WERI-Rb-1 (cell line): ENCODE measurements around the gene ADAM12.

Experiments used
- DNase-seq: peaks from one replicate; pipeline ENCODE4 v3.0.0-alpha.2; 2020
- H3K27ac ChIP-seq: fragments of 250-450 bp; sonication (Bioruptor Pico); 2 replicates; pipeline ENCODE4 v1.5.1; 2020; ENCODE audit warnings: mild to moderate bottlenecking, moderate library complexity
- H3K27me3 ChIP-seq: fragments of 250-450 bp; sonication (Bioruptor Pico); 2 replicates; pipeline ENCODE4 v1.5.1; 2021; ENCODE audit warnings: mild to moderate bottlenecking, low read depth, moderate library complexity; ENCODE audit not compliant: insufficient read depth, severe bottlenecking
- H3K36me3 ChIP-seq: fragments of 250-450 bp; sonication (Bioruptor Pico); 2 replicates; pipeline ENCODE4 v1.5.1; 2020; ENCODE audit warnings: mild to moderate bottlenecking, moderate library complexity
- H3K4me3 ChIP-seq: 2 replicates; pipeline ENCODE4 v1.5.1; 2011; ENCODE audit warnings: low read depth, mild to moderate bottlenecking, control low read depth, low read length
- H3K9me3 ChIP-seq: fragments of 250-450 bp; sonication (Bioruptor Pico); 2 replicates; pipeline ENCODE4 v1.5.1; 2021; ENCODE audit warnings: mild to moderate bottlenecking, moderate library complexity; ENCODE audit not compliant: severe bottlenecking
- TF ChIP-seq, protein P1 (sequence below): IDR thresholded peaks from 2 replicates; pipeline ENCODE4 v1.5.1; 2011; ENCODE audit warnings: low read depth, mild to moderate bottlenecking, control low read depth, inconsistent platforms, low read length

ADAM12 gene

DNA sequence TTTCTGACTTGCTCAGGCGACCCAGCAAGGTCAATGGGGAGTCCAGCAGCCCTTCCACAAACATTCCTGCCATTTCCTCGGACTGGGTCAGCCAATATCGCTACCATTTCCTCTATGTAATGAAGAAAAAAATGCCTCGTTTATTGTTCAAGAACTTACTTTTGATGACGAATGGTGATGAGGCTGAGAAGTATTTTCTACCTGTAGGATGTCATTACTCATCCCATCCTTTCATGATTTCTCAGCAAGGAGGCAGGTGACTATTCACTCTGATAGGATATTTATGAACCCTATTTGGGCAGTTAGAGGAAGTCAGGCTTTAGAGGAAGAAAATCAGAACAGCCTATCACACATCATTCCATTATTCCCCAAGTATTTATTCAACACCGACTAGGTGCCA lies 313.3 kb downstream of the ADAM12 start:
- no peak overlapping the region for H3K4me3 ChIP-seq
- no peaks in the 10 kb centered on the region for H3K9me3 ChIP-seq
- TF ChIP-seq, protein P1, sequence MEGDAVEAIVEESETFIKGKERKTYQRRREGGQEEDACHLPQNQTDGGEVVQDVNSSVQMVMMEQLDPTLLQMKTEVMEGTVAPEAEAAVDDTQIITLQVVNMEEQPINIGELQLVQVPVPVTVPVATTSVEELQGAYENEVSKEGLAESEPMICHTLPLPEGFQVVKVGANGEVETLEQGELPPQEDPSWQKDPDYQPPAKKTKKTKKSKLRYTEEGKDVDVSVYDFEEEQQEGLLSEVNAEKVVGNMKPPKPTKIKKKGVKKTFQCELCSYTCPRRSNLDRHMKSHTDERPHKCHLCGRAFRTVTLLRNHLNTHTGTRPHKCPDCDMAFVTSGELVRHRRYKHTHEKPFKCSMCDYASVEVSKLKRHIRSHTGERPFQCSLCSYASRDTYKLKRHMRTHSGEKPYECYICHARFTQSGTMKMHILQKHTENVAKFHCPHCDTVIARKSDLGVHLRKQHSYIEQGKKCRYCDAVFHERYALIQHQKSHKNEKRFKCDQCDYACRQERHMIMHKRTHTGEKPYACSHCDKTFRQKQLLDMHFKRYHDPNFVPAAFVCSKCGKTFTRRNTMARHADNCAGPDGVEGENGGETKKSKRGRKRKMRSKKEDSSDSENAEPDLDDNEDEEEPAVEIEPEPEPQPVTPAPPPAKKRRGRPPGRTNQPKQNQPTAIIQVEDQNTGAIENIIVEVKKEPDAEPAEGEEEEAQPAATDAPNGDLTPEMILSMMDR, result no peak
- H3K27ac ChIP-seq, result no peak overlapping the region
- DNase-seq, result no peak
- no peaks in the 10 kb centered on the region for H3K27me3 ChIP-seq
- no peaks in the 10 kb centered on the region for H3K36me3 ChIP-seq

DNA sequence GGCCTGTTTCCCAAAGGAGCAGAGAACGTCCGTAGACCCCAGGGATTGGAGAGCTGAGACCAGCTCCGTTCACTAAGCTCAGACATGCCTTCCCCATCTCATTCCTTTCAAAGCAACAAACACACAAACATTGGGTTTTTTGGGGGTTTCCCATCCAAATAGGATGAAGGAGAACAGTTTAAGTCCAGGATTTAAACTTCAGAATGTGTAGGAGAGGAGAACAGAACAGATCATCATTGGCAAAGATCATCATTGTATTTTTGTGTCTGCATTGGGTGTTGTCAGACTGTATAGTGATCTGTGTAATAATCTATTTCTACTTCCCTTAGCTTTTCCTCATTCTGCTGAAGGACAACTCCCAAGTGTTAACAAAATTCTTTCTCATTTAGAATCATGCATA lies 314.0 kb downstream of the ADAM12 start:
- H3K9me3 ChIP-seq, result no peaks in the 10 kb centered on the region
- no peaks in the 10 kb centered on the region for H3K36me3 ChIP-seq
- TF ChIP-seq, protein P1, result no peak
- DNase-seq, result no peak
- H3K27ac ChIP-seq, result no peak overlapping the region
- no peaks in the 10 kb centered on the region for H3K27me3 ChIP-seq
- H3K4me3 ChIP-seq, result no peak overlapping the region

DNA sequence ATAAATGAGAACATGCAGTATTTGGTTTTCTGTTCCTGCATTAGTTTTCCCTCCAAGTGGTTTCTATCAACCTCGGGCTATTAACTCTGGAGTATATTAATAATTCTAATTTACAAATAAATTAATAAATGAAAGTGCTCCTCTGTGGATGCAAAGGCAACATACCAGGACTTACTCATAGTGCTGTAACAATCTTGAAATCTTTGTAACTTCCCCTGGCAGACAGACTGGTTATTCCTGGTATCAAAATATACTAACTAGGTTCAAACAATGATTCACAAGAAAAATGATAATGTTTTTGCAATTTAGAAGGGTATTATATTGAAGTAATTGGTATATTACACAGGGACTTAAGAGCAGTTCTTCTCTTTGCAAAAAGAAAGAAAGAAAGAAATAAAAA lies 314.7 kb downstream of the ADAM12 start:
- TF ChIP-seq, protein P1, result no peak
- Histone ChIP-seq H3K36me3 (no peaks in the 10 kb centered on the region), H3K4me3 (no peak overlapping the region), H3K9me3 (no peaks in the 10 kb centered on the region), H3K27ac (no peak overlapping the region), H3K27me3 (no peaks in the 10 kb centered on the region)
- no peak for DNase-seq

DNA sequence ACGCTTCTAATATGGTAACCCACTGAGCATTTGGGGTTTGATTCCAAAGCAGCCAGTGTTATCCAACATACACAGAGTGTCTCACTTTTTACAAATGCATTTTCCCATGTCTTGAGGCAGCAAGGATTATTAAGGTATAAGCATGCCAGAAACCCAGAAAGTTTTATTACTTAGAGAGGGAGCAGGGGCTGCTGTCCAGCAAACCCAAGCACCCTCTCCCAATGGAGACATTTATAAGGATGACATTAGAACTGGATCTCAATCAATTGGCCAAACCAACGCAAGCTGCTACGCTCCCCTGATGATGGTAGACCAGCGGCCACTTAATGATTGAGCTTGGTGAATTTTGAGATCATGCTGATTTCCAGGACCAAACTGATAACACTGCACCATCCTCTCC lies 315.7 kb downstream of the ADAM12 start:
- DNase-seq, result no peak
- Histone ChIP-seq H3K27ac (no peak overlapping the region), H3K9me3 (no peaks in the 10 kb centered on the region), H3K27me3 (no peaks in the 10 kb centered on the region), H3K36me3 (no peaks in the 10 kb centered on the region), H3K4me3 (no peak overlapping the region)
- TF ChIP-seq, protein P1, result no peak

DNA sequence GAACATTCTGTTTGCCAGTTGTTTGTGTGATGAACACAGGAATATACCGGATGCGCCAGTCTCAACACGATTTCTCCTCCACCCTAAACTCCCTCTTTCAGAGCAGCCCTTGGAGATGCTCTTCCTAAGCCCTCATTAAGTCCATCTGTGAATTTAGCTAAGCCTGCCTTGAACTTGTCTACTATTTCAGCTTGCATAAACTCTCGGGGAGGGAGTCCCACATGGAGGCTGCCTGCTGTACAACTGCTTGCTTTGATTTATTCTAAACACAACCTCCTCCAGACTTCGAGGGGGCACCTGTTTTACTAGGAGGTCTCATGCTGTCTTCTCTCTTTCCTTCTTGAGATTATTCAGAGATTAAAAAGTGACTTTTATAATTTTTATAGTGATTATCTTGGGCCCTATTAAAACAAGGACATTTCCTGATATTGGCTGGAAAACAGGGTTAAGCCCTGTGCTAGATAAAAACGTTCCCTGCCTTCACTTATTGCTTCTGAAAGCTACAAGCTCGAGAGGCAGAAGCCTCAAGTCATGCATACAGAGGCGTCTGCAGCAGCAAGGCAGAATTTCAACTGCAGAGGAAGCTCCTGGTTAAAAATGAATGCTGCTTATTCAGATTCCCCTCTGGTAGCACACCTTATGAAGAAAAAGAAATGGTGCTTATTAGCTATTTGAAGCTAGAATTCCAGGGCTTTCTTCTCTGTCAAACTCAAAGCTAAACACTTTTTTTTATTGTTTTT lies 317.6 kb downstream of the ADAM12 start:
- Histone ChIP-seq H3K4me3 (no peak overlapping the region), H3K27me3 (no peaks in the 10 kb centered on the region), H3K27ac (no peak overlapping the region), H3K9me3 (no peaks in the 10 kb centered on the region), H3K36me3 (no peaks in the 10 kb centered on the region)
- peak; percentile 26 for DNase-seq
- TF ChIP-seq, protein P1, result no peak

DNA sequence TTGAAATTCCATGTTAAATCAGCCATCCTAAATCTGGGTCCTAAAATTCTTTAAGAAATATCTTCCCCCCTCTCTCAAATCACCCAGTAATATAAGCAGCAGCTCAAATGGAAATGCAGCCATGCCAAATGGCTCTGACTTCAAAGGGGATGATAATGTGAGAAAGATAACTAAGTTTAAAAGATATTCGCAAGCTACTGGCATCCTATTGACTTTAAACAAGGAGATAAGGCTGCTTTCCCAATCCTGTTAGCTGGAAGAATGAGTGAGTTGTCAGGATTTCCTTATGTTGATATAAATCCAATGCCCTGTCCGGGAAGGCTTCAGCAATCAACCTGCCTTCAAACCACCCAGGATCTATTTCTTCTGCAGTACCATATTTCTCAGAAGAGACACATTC lies 320.0 kb downstream of the ADAM12 start:
- Histone ChIP-seq H3K27ac (no peak overlapping the region), H3K9me3 (no peaks in the 10 kb centered on the region), H3K4me3 (no peak overlapping the region), H3K36me3 (no peaks in the 10 kb centered on the region), H3K27me3 (no peaks in the 10 kb centered on the region)
- TF ChIP-seq, protein P1, result no peak
- no peak for DNase-seq
